GM06990 (cell line): ENCODE measurements around the gene EPHA10.

Experiments
- DNase-seq: peaks from one replicate; pipeline ENCODE4 v3.0.0-alpha.2; 2011; ENCODE audit not compliant: insufficient read length; ENCODE audit errors: extremely low read depth
- H3K27me3 ChIP-seq: replicated peaks from 2 replicates; pipeline ENCODE4 v1.6.0; 2011; ENCODE audit warnings: low read length; ENCODE audit not compliant: control insufficient read depth, insufficient read depth
- H3K36me3 ChIP-seq: 2 replicates; pipeline ENCODE4 v1.5.1; 2011; ENCODE audit warnings: low read length; ENCODE audit not compliant: control insufficient read depth, insufficient read depth
- H3K4me3 ChIP-seq: replicated peaks from 2 replicates; pipeline ENCODE4 v1.5.1; 2011; ENCODE audit warnings: low read depth, mild to moderate bottlenecking, control low read depth, low read length
- CTCF ChIP-seq: IDR thresholded peaks from 2 replicates; pipeline ENCODE4 v1.5.1; 2011; ENCODE audit warnings: low read length, control low read depth, mild to moderate bottlenecking, inconsistent platforms; ENCODE audit not compliant: insufficient read depth, poor library complexity, severe bottlenecking

Gene EPHA10

GRCh38 chr1:37763791-37764413 lies 1.0 kb downstream of the EPHA10 start:
- DNase-seq, result no peak
- Histone ChIP-seq H3K4me3 (no peak overlapping the region), H3K27me3 (peaks cover 8% of the 10 kb centered on the region), H3K36me3 (no peaks in the 10 kb centered on the region)
- no peak for TF ChIP-seq CTCF

GRCh38 chr1:37762516-37762915 lies 2.4 kb downstream of the EPHA10 start:
- H3K36me3 ChIP-seq, result no peaks in the 10 kb centered on the region
- no peak for TF ChIP-seq CTCF
- DNase-seq, result no peak
- H3K27me3 ChIP-seq, result peaks cover 8% of the 10 kb centered on the region
- H3K4me3 ChIP-seq, result no peak overlapping the region

GRCh38 chr1:37761416-37762095 lies 3.4 kb downstream of the EPHA10 start:
- no peak for DNase-seq
- no peak for TF ChIP-seq CTCF
- H3K36me3 ChIP-seq, result no peaks in the 10 kb centered on the region
- peaks cover 6% of the 10 kb centered on the region for H3K27me3 ChIP-seq
- H3K4me3 ChIP-seq, result no peak overlapping the region

GRCh38 chr1:37759451-37759850 lies 5.5 kb downstream of the EPHA10 start:
- DNase-seq, result no peak
- no peak for TF ChIP-seq CTCF
- Histone ChIP-seq H3K4me3 (no peak overlapping the region), H3K36me3 (no peaks in the 10 kb centered on the region), H3K27me3 (no peaks in the 10 kb centered on the region; the same call in none of the 2 replicates)

GRCh38 chr1:37755951-37756560 lies 8.9 kb downstream of the EPHA10 start:
- H3K27me3 ChIP-seq, result peaks cover 5% of the 10 kb centered on the region
- DNase-seq, result no peak
- TF ChIP-seq CTCF, result no peak

More at GRCh38 chr1:37755951-37756560, 8.9 kb downstream of the EPHA10 start:
- Histone ChIP-seq H3K36me3 (no peaks in the 10 kb centered on the region), H3K4me3 (no peak overlapping the region)
